ENCODE measurements around the gene NDUFA6. TPM values are rescaled to one million over a fixed set of nuclear protein-coding genes. Genes with fewer than 3 reads are reported as not detected.
A peak's percentile ranks its signal among the peaks of the same experiment; 100 is the strongest.

The NDUFA6 gene
- total and polyA plus RNA-seq, 2 of the 13 experiments (the other 11 are each of a cell fraction or from before 2014, with no cell fraction given) = 68.5 to 87.8 TPM

DNA sequence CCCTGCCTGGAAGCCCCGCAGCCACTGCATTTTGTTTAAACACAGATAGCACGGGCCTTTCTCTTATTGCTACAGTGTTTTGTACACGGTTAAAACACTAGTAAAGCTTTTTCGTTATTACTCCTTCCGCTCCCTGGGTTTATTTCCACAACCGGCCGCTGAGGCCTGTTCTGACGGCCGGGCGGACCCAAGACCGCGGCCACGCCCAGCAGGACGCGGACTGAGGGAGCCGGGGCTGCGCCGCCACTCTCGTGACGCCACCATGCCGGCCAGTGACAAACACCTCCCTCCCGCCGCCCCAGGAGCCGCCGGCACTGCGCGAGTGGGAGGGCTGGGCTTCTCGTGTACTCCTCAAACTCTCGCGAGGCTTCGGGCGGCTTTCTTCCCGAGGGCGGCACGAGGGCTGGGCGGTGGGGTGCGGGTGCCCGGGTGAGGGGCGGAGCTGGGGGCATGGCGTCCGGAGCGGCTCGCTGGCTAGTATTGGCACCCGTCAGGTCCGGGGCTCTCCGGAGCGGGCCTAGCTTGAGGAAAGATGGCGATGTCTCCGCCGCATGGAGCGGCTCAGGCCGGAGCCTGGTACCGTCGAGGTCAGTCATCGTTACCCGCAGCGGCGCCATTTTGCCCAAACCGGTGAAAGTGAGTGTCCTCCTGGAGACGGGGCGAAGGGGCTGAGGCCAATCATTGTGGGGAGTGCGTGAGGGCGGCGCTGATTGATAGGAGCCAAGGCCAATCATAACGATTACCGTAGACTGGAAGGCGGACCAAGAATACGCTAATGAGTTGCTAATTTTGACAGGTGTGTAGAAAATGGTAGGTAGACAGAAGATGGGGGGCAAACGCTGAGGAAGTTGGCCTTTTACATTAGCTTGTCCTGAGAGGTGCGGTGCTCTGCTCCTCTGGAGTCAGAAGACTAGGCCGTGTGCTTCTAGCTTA, 11.0 kb downstream of the NDUFA6 start, which contains the start of gene SMDT1 (continued):
- TF ChIP-seq, protein P1, sequence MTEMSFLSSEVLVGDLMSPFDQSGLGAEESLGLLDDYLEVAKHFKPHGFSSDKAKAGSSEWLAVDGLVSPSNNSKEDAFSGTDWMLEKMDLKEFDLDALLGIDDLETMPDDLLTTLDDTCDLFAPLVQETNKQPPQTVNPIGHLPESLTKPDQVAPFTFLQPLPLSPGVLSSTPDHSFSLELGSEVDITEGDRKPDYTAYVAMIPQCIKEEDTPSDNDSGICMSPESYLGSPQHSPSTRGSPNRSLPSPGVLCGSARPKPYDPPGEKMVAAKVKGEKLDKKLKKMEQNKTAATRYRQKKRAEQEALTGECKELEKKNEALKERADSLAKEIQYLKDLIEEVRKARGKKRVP (CRISPR knock-in tag; IDR thresholded peaks at IDR 0.05) = no peak
- no peak for TF ChIP-seq ZNF644 (CRISPR knock-in tag; IDR thresholded peaks at IDR 0.05; ENCODE audit: low read depth)
- TF ChIP-seq RBM22 (optimal IDR thresholded peaks at IDR 0.05; ENCODE audit: low read length) = peak; percentile 42
- TF ChIP-seq, protein P2, sequence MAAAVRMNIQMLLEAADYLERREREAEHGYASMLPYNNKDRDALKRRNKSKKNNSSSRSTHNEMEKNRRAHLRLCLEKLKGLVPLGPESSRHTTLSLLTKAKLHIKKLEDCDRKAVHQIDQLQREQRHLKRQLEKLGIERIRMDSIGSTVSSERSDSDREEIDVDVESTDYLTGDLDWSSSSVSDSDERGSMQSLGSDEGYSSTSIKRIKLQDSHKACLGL (CRISPR knock-in tag; IDR thresholded peaks at IDR 0.05) = peak; percentile 88
- TF ChIP-seq, protein P3, sequence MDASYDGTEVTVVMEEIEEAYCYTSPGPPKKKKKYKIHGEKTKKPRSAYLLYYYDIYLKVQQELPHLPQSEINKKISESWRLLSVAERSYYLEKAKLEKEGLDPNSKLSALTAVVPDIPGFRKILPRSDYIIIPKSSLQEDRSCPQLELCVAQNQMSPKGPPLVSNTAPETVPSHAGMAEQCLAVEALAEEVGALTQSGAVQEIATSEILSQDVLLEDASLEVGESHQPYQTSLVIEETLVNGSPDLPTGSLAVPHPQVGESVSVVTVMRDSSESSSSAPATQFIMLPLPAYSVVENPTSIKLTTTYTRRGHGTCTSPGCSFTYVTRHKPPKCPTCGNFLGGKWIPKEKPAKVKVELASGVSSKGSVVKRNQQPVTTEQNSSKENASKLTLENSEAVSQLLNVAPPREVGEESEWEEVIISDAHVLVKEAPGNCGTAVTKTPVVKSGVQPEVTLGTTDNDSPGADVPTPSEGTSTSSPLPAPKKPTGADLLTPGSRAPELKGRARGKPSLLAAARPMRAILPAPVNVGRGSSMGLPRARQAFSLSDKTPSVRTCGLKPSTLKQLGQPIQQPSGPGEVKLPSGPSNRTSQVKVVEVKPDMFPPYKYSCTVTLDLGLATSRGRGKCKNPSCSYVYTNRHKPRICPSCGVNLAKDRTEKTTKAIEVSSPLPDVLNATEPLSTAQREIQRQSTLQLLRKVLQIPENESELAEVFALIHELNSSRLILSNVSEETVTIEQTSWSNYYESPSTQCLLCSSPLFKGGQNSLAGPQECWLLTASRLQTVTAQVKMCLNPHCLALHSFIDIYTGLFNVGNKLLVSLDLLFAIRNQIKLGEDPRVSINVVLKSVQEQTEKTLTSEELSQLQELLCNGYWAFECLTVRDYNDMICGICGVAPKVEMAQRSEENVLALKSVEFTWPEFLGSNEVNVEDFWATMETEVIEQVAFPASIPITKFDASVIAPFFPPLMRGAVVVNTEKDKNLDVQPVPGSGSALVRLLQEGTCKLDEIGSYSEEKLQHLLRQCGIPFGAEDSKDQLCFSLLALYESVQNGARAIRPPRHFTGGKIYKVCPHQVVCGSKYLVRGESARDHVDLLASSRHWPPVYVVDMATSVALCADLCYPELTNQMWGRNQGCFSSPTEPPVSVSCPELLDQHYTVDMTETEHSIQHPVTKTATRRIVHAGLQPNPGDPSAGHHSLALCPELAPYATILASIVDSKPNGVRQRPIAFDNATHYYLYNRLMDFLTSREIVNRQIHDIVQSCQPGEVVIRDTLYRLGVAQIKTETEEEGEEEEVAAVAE (CRISPR knock-in tag; IDR thresholded peaks at IDR 0.05; ENCODE audit: borderline replicate concordance) = no peak
- no peak; the same call in 1 of the 2 replicates for TF ChIP-seq GLI4 (CRISPR knock-in tag; IDR thresholded peaks at IDR 0.05; ENCODE audit: borderline replicate concordance)
- no peak for TF ChIP-seq CHCHD3 (CRISPR knock-in tag; IDR thresholded peaks at IDR 0.05)
- no peak for TF ChIP-seq ZNF441 (CRISPR knock-in tag; IDR thresholded peaks at IDR 0.05; ENCODE audit: borderline replicate concordance)
- peak; percentile 82; the same call in 1 of the 2 replicates for TF ChIP-seq RFXAP (CRISPR knock-in tag; IDR thresholded peaks at IDR 0.05; ENCODE audit: borderline replicate concordance)
- TF ChIP-seq FOXP1 (IDR thresholded peaks at IDR 0.05) = no peak
- no peak for TF ChIP-seq FOXP1 (CRISPR knock-in tag; IDR thresholded peaks at IDR 0.05)
- TF ChIP-seq, protein P4, sequence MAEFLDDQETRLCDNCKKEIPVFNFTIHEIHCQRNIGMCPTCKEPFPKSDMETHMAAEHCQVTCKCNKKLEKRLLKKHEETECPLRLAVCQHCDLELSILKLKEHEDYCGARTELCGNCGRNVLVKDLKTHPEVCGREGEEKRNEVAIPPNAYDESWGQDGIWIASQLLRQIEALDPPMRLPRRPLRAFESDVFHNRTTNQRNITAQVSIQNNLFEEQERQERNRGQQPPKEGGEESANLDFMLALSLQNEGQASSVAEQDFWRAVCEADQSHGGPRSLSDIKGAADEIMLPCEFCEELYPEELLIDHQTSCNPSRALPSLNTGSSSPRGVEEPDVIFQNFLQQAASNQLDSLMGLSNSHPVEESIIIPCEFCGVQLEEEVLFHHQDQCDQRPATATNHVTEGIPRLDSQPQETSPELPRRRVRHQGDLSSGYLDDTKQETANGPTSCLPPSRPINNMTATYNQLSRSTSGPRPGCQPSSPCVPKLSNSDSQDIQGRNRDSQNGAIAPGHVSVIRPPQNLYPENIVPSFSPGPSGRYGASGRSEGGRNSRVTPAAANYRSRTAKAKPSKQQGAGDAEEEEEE (CRISPR knock-in tag; IDR thresholded peaks at IDR 0.05; ENCODE audit: borderline replicate concordance) = no peak
- TF ChIP-seq, protein P5, sequence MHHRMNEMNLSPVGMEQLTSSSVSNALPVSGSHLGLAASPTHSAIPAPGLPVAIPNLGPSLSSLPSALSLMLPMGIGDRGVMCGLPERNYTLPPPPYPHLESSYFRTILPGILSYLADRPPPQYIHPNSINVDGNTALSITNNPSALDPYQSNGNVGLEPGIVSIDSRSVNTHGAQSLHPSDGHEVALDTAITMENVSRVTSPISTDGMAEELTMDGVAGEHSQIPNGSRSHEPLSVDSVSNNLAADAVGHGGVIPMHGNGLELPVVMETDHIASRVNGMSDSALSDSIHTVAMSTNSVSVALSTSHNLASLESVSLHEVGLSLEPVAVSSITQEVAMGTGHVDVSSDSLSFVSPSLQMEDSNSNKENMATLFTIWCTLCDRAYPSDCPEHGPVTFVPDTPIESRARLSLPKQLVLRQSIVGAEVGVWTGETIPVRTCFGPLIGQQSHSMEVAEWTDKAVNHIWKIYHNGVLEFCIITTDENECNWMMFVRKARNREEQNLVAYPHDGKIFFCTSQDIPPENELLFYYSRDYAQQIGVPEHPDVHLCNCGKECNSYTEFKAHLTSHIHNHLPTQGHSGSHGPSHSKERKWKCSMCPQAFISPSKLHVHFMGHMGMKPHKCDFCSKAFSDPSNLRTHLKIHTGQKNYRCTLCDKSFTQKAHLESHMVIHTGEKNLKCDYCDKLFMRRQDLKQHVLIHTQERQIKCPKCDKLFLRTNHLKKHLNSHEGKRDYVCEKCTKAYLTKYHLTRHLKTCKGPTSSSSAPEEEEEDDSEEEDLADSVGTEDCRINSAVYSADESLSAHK (CRISPR knock-in tag; IDR thresholded peaks at IDR 0.05; ENCODE audit: borderline replicate concordance) = no peak
- no peak for TF ChIP-seq SSRP1 (CRISPR knock-in tag; IDR thresholded peaks at IDR 0.05)
- TF ChIP-seq HNF4G (IDR thresholded peaks at IDR 0.05; ENCODE audit: borderline replicate concordance, low read depth, low read length) = no peak
- 0 out of 2 replicates have a peak, but pooled peaks have one; percentile 48 for TF ChIP-seq HNF4G (CRISPR knock-in tag; IDR thresholded peaks at IDR 0.05; ENCODE audit: borderline replicate concordance, low read depth)
- TF ChIP-seq ZNF326 (CRISPR knock-in tag; IDR thresholded peaks at IDR 0.05; ENCODE audit: borderline replicate concordance) = no peak
- no peak for TF ChIP-seq ZNF557 (CRISPR knock-in tag; IDR thresholded peaks at IDR 0.05)
- TF ChIP-seq ZNF331 (CRISPR knock-in tag; IDR thresholded peaks at IDR 0.05) = peak; percentile 73

Measured in HepG2 (cell line).